Skeletal muscle cell (primary cell): ENCODE results near the gene FAM237B.
"Not testable (repeated sequence)": the region's sequence is repeated elsewhere in the genome, so short reads cannot be mapped to it uniquely, and the experiment has no call there.

Source experiments
- DNase-seq: peaks from one replicate; pipeline ENCODE4 v3.0.0-alpha.2; 2010; ENCODE audit warnings: low read depth
- H3K4me3 ChIP-seq: 2 replicates; pipeline ENCODE4 v1.5.1; 2011; ENCODE audit warnings: low read depth, mild to moderate bottlenecking, control low read depth, low read length, moderate library complexity

The FAM237B gene

DNA sequence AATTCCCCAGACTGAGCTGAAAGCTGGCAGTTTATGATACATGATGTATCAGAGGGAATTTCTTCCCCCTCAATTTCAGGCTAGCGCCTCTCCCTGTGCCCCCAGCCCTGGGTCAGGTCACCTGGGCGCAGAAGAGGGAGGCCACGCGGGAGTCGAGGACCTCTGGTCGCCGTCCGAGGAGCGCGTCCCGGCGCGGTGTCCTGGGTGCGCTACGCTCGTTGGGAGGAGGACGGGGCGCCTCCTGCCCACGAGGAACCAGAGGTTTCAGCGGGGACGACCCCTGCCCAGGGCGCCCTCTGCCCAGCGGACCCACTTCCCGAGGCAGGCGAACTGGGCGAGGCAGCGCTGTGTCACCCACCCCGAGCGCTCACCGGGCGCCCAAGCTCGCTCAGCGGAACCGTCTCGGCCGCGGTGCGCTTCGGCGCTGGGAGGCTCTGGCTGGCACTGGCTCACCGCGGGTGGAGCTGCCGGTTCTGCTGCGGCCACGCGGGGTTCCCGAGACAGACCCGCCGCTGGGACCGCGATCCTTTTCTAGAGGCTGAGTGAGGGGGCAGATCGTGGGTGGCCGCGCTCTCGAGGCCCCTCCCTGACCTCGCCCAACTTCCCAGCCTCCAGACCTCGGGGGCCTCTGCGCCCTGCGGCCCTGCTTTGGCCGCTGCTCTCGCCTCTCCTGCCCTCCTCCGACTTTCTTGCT, at the start of gene FAM237B:
FAM237B (minus strand) TSS at position 504 of the 694 bp plus-strand sequence. CDS start 1,556 bp downstream, outside the sequence.
- no peak for DNase-seq
- peak within 1 kb of the TSS; percentile 52 for H3K4me3 ChIP-seq

DNA sequence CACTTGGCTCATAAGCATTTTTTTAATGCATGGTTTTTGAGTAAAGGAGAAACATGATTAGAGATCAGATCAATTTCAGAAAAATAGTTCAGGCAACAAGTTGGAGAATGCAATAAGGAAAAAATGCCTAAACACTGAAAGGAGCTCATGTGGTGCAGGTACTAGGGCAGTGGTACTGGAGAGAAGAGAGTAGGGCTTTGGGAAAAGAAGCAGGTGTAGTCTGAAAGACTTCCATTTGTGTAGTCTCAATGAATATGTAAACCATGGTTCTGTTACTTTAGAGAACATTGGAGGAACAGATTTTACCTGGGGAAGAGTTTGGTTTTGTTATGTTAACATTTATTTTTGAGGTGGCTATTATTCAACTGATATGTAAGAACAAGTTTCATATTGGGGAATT, 30.9 kb upstream of the FAM237B start:
- DNase-seq, result no peak
- no peak overlapping the region for H3K4me3 ChIP-seq

DNA sequence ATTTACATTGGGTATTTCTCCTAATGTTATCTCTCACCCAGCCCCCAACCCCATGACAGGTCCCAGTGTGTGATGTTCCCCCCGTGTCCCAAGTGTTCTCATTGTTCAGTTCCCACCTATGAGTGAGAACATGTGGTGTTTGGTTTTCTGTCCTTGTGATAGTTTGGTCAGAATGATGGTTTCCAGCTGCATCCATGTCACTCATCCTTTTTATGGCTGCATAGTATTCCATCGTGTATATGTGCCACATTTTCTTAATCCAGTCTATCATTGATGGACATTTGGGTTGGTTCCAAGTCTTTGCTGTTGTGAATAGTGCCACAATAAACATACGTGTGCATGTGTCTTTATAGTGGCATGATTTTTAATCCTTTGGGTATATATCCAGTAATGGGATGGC, 28.9 kb upstream of the FAM237B start:
- not testable (repeated sequence) for H3K4me3 ChIP-seq, DNase-seq

DNA sequence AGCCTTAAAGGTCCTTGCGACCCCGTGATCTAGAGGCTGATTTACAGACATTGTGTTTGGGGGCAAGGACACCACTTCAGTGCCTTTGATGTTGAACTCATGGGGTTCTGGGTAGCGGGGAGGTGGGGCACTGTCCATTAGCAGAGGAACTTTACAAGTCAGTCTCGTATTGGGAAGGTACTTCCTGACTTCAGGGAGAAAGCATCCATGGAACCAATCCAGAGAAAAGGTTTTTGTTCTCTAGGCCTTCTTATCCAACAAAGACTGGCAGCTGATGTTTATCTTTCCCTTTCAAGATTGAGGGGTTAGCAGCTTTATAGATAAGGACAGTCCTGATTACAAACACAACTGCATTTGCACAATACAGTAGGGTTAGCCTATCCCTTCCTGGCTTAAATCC, 28.2 kb upstream of the FAM237B start:
- DNase-seq, result no peak
- H3K4me3 ChIP-seq, result no peak overlapping the region

DNA sequence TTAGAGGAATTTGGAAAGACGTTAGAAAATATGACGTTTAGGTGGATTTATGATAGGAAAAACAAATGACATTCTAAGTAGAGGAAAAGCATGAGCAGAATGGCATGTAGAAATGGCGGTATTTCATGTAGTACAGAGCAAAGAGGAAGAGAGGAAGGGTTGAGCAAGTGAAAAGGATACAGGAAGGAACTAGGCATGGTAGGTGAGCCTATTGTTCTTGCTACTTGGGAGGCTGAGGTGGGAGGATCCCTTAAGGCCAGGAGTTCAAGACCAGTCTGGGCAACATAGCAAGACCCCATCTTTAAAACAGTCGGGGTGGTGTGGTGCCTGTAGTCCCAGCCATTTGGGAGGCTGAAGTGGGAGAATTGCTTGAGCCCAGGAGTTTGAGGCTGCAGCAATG, 26.7 kb upstream of the FAM237B start:
- DNase-seq, result no peak
- H3K4me3 ChIP-seq, result no peak overlapping the region

DNA sequence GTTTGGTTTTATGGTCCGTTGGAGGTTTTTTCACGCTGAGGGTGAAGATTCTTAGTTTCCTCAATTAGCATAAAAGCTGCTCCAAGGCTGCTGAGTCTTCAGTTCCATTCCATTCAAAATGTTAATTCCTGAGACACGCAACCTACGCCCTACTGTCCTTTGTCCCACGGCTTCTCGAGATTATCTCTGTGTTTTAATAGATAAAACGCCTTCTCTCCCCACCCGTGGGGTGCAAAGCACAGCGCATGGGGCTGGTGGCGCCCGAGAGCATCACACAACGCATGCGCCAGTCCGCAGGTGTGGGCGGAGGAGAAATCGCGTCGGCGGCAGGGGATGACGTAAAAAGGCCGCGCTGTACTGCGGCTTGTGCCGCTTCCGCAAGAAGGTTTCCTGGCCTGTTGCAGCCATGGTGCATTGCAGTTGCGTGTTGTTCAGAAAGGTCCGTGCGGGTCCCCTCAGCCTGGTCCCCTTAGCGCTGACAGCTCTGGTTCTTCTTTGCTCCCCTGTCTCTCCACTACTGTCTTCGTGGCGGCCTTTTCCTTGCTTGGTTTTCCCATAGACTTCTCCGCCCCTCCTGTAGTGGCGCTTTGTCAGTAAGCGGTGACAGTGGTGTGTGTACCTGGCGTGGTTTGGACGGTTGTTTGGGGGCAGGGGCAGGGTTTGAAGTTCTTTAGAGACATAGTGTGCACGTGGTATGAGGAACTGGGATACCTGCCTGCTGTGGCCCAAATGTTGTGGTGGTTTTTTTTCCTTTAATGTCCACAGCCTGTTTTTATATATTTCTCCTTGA, 25.4 kb upstream of the FAM237B start, which contains the start of gene GTPBP10:
GTPBP10 (plus strand) TSS at position 381 of the 790 bp plus-strand sequence; CDS start at position 407, 26 bp downstream.
- peak; percentile 88 for DNase-seq
- H3K4me3 ChIP-seq, result peak within 1 kb of the TSS; percentile 90

DNA sequence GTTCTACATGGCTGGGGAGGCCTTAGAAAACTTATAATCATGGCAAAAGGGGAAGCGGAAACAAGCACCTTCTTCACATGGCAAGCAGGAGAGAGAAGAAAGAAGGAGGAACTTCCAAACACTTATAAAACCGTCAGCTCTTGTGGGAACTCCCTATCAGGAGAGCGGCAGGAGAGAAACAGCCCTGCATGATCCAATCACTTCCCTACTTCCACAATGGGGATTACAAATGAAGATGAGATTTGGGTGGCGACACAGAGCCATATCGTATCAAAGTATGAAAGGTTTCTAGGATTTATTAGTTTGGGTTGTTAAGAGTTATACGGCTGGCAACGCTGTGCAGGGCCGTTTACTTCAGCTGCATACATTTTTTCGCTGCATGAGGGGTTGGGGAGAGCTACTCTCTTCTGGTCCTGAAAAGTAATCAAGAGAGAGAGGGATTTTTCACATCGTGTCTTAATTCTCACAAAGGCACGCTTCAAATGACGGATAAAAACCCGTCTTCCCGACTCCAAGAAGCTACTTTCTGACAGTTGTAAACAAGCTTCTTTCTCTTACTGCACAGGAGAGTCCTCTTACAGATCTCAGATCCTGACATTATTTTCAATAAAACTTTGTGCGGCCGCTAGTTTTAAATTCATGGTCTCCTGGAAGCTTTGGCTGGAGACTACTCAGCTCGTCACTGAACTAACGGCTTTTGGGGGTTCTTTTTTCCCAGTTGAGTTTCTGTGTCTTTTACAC, 24.7 kb upstream of the FAM237B start:
- peak overlapping the region; percentile 90 for H3K4me3 ChIP-seq
- DNase-seq, result no peak

DNA sequence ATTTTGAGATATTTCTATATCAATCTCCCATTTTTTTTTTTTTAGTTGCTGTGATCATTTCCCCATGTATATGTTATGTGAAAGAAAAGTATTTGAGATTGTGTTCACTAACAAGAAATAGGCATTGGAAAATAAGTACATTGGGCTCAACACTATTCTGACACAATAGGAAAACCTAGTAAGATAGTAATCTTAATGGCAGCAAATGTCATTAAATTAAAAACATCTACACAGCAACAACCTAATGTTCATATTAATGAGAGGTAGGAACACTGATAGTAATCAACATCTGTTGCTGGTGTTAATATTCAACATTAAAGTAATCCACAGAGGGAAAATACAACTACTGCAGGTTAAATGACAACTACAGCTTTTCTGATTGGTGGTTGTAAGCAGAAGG, 23.9 kb upstream of the FAM237B start:
- H3K4me3 ChIP-seq, result no peak overlapping the region
- no peak for DNase-seq

DNA sequence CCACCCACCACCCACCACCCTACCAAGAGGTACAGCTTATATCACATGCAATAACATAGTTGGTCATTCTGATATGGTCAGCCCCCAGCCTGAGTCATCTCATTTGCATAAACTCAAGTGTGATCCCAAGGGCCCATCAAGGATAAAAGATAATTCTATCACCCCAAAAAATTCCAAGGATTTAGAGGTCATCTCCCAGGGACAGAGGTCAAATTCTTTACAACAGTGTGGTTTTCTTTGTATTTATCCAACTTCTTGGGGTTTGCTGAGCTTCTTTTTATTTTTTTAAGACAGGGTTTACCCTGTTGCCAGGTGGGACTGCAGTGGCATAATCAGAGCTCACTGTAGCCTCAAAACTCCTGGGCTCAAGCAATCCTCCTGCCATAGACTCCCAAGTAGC, 16.0 kb upstream of the FAM237B start:
- DNase-seq, result no peak
- no peak overlapping the region for H3K4me3 ChIP-seq

DNA sequence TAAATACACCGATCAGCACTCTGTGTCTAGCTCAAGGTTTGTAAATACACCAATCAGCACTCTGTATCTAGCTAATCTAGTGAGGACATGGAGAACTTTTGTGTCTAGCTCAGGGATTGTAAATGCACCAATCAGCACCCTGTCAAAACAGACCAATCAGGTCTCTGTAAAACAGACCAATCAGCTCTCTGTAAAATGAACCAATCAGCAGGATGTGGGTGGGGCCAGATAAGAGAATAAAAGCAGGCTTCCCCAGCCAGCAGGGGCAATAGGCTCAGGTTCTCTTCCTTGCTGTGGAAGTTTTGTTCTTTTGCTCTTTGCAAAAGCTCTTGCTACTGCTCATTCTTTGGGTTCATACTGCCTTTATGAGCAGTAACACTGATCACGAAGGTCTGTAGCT, 13.8 kb upstream of the FAM237B start:
- DNase-seq, H3K4me3 ChIP-seq: not testable (repeated sequence)

DNA sequence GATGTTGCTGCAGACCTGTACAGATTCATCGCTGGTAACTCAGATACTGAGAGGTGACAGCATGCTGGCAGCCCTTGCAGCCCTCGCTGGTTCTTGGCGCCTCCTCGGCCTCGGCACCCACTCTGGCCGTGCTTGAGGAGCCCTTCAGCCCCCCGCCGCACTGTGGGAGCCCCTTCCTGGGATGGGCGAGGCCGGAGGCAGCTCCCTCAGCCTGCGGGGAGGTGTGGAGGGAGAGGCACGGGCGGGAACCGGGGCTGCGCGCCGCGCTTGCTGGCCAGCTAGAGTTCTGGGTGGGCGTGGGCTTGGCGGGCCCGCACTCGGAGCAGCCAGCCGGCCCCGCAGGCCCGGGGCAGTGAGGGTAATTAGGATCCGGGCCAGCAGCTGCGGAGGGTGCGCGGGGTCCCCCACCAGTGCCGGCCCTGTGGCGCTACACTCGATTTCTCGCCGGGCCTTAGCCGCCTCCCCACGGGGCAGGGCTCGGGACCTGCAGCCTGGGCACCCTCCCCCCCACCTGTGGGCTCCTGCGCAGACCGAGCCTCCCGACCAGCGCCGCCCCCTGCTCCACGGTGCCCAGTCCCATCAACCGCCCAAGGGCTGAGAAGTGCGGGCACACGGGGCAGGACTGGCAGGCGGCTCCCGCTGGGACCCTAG, 13.2 kb upstream of the FAM237B start:
- DNase-seq, result no peak
- H3K4me3 ChIP-seq, result no peak overlapping the region

DNA sequence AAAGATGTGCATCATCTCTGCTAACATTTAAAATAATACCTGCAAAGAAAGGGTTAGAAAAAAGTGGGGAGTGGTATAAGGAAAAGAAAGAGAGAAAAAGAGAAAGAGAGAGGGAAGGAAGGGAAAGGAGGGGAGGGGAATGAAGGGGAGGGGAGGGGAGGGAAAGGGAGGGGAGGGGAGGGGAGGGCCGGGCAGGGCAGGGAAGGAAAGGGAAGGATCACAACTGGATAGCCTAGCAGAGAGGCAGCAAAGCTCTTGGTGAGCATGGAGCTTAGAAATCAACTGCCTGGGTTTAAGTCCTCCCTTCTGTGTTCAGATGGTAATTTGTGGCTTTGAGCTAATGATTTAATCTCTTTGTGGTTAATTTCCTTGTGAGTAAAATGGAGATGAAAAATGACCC, 5.4 kb upstream of the FAM237B start:
- no peak overlapping the region for H3K4me3 ChIP-seq
- no peak for DNase-seq

DNA sequence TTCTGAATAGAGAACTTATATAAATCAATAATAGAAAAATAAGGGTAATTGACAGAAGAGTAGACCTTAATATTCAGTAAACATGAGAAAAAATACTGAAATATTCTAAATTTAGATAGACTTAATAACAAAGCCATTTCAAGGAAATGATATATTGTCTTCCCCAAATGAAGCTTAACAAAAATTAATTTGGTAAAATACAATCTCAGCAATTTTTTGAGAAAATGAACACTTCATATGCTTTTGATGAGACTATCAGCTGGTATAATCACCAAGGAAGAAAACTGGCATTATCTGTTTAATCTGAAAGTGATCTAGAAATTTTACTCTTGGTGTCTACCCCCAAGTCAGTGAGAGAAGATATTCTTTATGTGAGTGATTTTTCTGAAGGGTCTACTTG, 1.7 kb upstream of the FAM237B start:
- no peak overlapping the region for H3K4me3 ChIP-seq
- no peak for DNase-seq

DNA sequence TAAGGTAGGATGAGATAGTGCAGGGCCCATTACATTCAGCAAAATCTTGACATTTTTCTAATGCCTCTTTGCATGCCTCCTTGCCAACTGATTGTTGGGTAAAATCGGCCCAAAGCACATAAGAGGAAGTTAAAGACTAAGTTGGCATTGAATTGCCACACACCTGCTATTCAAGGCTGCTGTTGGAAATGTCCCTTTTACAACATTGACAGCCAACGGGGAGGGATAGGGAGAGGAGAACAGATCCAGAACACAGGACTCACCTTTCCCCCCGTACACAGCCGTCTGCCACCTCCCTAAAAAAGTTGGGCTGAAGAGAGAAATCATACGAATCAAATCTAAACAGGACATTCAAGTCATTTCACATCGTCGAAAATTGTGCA, 695 bp downstream of the FAM237B start:
- H3K4me3 ChIP-seq, result peak overlapping the region; percentile 52

DNA sequence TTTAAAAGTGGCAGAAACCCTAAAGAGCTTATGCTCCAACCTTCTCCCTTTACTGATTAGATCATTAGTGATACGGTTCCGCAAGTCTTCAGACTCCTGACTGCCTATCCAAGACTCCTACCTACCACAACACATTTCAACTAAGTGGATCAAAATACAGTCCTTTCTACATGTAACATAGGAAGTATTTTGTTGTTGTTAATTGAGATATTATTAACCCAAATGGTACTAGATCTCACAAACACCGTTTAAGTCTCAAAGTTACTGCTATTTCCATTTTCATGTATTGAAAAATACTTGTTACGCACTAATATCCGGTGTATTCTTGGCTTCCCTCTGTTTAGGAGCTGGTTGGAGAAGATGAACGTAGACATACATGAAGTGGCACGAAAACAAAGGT, 1.1 kb downstream of the FAM237B start:
- H3K4me3 ChIP-seq, result no peak overlapping the region
- no peak for DNase-seq

More for the DNA sequence above, 695 bp downstream of the FAM237B start:
- no peak for DNase-seq

DNA sequence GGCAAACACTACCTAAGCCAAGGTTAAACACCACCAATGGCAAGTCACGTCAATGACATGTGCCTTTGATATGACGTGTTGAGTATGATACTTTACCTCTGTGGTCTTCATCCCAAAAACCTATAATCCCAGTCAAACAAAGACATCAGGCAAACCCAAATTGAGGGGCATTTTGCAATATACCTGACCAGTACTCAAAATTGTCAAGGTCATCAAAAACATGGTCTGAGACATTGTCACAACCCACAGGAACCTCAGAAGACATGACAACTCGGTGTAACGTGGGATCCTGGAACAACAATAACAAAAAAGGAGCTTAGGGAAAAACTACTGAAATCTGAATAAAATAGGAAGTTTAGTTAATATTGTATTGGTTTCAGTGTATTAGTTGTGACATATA, 7.2 kb downstream of the FAM237B start:
- DNase-seq, result no peak
- H3K4me3 ChIP-seq, result no peak overlapping the region

DNA sequence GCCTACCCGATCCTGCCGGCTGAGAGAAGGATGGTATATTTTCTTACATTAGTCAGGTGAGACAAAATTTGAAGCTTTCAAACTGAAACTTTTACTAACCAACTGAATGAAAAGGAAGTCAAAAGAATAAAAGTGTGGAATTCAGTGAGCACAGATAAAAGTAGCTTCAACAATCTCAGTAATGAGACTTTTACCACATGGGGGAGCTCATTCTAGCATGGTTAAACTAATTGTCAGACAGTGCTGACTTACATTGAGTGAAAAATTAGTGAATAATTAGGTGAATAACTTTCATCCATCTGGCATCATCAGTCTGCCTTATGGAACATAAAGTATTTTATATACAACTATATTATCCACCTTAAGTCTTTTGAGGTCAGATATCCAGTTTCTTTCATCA, 8.4 kb downstream of the FAM237B start:
- no peak for DNase-seq
- H3K4me3 ChIP-seq, result no peak overlapping the region

DNA sequence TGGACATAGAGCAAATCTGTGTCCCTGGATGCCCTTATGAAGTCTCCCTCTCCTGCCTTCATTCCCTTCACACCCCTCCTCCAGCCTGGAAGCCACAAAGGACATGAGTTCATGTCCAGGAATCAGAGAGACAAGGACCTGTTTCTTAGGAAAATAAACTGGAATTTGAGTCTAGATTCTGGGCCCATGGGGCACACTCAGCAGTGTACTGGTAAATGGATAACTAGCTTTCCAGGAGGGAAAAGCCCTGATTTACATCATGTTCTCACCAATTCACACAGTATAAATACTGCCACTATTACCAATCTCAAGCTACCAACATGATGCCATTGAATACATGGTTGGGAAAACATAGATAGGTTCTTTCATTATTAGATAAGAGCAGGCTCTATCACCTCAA, 9.9 kb downstream of the FAM237B start:
- no peak for DNase-seq
- H3K4me3 ChIP-seq, result no peak overlapping the region

DNA sequence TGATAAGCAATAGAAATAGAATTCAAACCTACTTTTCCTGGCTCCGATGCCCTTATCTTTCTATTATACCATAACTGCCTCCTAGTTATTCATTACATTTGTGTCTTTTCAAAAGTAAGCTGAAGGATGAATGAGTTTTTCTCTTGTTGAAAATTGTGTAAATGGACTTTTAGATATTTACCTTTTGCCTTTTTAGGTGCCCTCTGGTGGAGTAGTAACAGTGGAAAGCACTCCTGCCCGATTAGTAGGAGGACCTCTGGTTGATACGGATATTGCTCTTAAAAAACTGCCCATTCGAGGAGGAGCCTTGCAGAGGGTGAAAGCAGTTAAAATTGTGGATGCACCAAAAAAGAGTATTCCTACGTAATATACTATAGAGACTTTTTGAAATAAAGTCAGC, 11.2 kb downstream of the FAM237B start:
- DNase-seq, result no peak
- no peak overlapping the region for H3K4me3 ChIP-seq

DNA sequence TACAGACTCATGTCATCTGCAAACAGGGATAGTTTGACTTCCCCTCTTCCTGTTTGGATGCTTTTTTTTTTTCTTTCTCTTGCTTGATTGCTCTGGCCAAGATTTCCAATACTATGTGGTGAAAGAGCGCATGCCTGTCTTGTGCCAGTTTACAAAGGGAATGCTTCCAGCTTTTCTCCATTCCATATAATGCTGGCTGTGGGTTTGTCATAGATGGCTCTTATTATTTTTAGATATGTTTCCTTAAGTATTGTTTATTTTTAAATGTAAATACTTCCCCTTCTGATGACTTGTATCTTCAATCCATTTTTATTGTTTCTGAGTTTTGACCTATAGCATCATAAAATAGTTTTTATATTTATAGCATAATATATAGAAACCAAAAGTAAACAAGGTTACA, 17.9 kb downstream of the FAM237B start:
- DNase-seq, result no peak
- no peak overlapping the region for H3K4me3 ChIP-seq
